NCI-H187 (cell line): ENCODE measurements around the gene TREML1.
"Not testable (repeated sequence)": the region's sequence is repeated elsewhere in the genome, so short reads cannot be mapped to it uniquely, and the experiment has no call there.

Source experiments
- DNase-seq, 2 experiments: peaks; one replicate each; lab custom pipeline; 2025; lab: John Stamatoyannopoulos, UW

Gene TREML1

GRCh38 chr6:41153992-41154625, at the start of gene TREML1:
TREML1 (minus strand) TSS chr6:41154347; CDS start chr6:41154288, 59 bp downstream.
- DNase-seq = no peak

- DNase-seq = no peak
Observed at GRCh38 chr6:41201764-41202173, 47.6 kb upstream of the TREML1 start.

- no peak for DNase-seq
Observed at GRCh38 chr6:41200901-41201763, 47.0 kb upstream of the TREML1 start, which contains the start of gene TREML2. TREML2 (minus strand) TSS chr6:41201149; CDS start chr6:41201008, 141 bp downstream.

GRCh38 chr6:41200296-41200900, 46.3 kb upstream of the TREML1 start:
- no peak for DNase-seq

GRCh38 chr6:41199552-41200246, 45.6 kb upstream of the TREML1 start:
- DNase-seq = no peak

- DNase-seq = no peak
Observed at GRCh38 chr6:41197234-41197633, 43.1 kb upstream of the TREML1 start.

GRCh38 chr6:41194386-41194785, 40.2 kb upstream of the TREML1 start:
- DNase-seq = no peak

GRCh38 chr6:41193884-41194283, 39.7 kb upstream of the TREML1 start:
- DNase-seq = no peak

- no peak for DNase-seq
Observed at GRCh38 chr6:41193171-41193734, 39.1 kb upstream of the TREML1 start.

- no peak for DNase-seq
Observed at GRCh38 chr6:41191569-41191968, 37.4 kb upstream of the TREML1 start.

GRCh38 chr6:41190791-41191190, 36.6 kb upstream of the TREML1 start:
- DNase-seq = no peak

- DNase-seq = no peak
Observed at GRCh38 chr6:41189967-41190366, 35.8 kb upstream of the TREML1 start.

- DNase-seq = not testable (repeated sequence)
Observed at GRCh38 chr6:41189046-41189445, 34.9 kb upstream of the TREML1 start.

- DNase-seq = no peak
Observed at GRCh38 chr6:41187924-41188886, 34.1 kb upstream of the TREML1 start.

- no peak for DNase-seq
Observed at GRCh38 chr6:41186031-41186562, 31.9 kb upstream of the TREML1 start.

GRCh38 chr6:41184761-41185160, 30.6 kb upstream of the TREML1 start:
- no peak for DNase-seq

- DNase-seq = peak; percentile 57 to 74
Observed at GRCh38 chr6:41182069-41183034, 28.2 kb upstream of the TREML1 start.

GRCh38 chr6:41181566-41181965, 27.4 kb upstream of the TREML1 start:
- no peak for DNase-seq

GRCh38 chr6:41179163-41179562, 25.0 kb upstream of the TREML1 start:
- no peak for DNase-seq
